ENCODE results near the gene TNRC6C. TPM values are rescaled to one million over a fixed set of nuclear protein-coding genes. Genes with fewer than 3 reads are reported as not detected.
A peak's percentile ranks its signal among the peaks of the same experiment; 100 is the strongest.

TNRC6C gene
- total and polyA plus RNA-seq, 12 donors = 2.2 to 31.4 (median 24.2) TPM

- intact Hi-C loops (cut with DNase I) = loop anchor here in 4 of 10 donors (5.0 kb wide), 2 partner anchors 37 to 42 kb away; partner anchors contain the start of gene TNRC6C (in 1 of the 4)
- ATAC-seq = no peak
- Histone ChIP-seq H3K4me1 (peaks cover 8 to 81% (median 46%) of the 10 kb centered on the region in 9 donors), H3K27ac (peak overlapping the region in 3 of 10 donors; percentile 9 to 13 (median 11)), H3K9me3 (no peaks in the 10 kb centered on the region), H3K27me3 (no peaks in the 10 kb centered on the region), H3K36me3 (peaks cover 0 to 8% (median 0%) of the 10 kb centered on the region in 9 donors), H3K4me3 (no peak overlapping the region)
- TF ChIP-seq CTCF (IDR thresholded peaks at IDR 0.05) = no peak
- DNase-seq = no peak
- 96% methylated on average over 7 of the region's 7 CpGs for WGBS, 2 donors
Measured at GRCh38 chr17:77999413-78000173, 41.1 kb downstream of the TNRC6C start.

GRCh38 chr17:78000341-78000740, 41.8 kb downstream of the TNRC6C start:
- H3K4me1 ChIP-seq = peaks cover 8 to 74% (median 46%) of the 10 kb centered on the region in 9 donors
- no peak for TF ChIP-seq CTCF (IDR thresholded peaks at IDR 0.05)

GRCh38 chr17:78001182-78001581, 42.7 kb downstream of the TNRC6C start:
- H3K4me1 ChIP-seq = peaks cover 4 to 66% (median 40%) of the 10 kb centered on the region in 9 donors
- peak in 1 of 8 donors; percentile 41 for ATAC-seq

More at GRCh38 chr17:78000341-78000740, 41.8 kb downstream of the TNRC6C start:
- ATAC-seq (peak in 4 of 8 donors; percentile 25 to 36 (median 32)), DNase-seq (no peak)
- no peak overlapping the region for H3K4me3 ChIP-seq
- H3K36me3 ChIP-seq = peaks cover 0 to 15% (median 0%) of the 10 kb centered on the region in 9 donors
- no peaks in the 10 kb centered on the region for H3K27me3 ChIP-seq
- WGBS, 2 donors = 67 to 79% methylated on average over 3 of the region's 3 CpGs
- H3K9me3 ChIP-seq = no peaks in the 10 kb centered on the region
- peak overlapping the region in 3 of 10 donors; percentile 9 to 13 (median 11) for H3K27ac ChIP-seq
- intact Hi-C loops (cut with DNase I) = no loop called here

GRCh38 chr17:78001612-78002011, 43.1 kb downstream of the TNRC6C start:
- Histone ChIP-seq H3K9me3 (no peaks in the 10 kb centered on the region), H3K4me1 (peaks cover 4 to 62% (median 36%) of the 10 kb centered on the region in 9 donors), H3K27me3 (no peaks in the 10 kb centered on the region), H3K27ac (peak overlapping the region in 2 of 10 donors; percentile 7 to 11), H3K36me3 (peaks cover 0 to 26% (median 0%) of the 10 kb centered on the region in 9 donors), H3K4me3 (no peak overlapping the region)
- 37 to 49% methylated on average over 3 of the region's 3 CpGs for WGBS, 2 donors
- DNase-seq (no peak), ATAC-seq (no peak)
- no peak for TF ChIP-seq CTCF (IDR thresholded peaks at IDR 0.05)
- intact Hi-C loops (cut with DNase I) = no loop called here

More at GRCh38 chr17:78001182-78001581, 42.7 kb downstream of the TNRC6C start:
- no peak for DNase-seq
- TF ChIP-seq CTCF (IDR thresholded peaks at IDR 0.05) = no peak
- H3K9me3 ChIP-seq = no peaks in the 10 kb centered on the region
- H3K36me3 ChIP-seq = peaks cover 0 to 23% (median 0%) of the 10 kb centered on the region in 9 donors
- no peaks in the 10 kb centered on the region for H3K27me3 ChIP-seq
- H3K4me3 ChIP-seq = no peak overlapping the region
- intact Hi-C loops (cut with DNase I) = no loop called here
- H3K27ac ChIP-seq = peak overlapping the region in 3 of 10 donors; percentile 7 to 34 (median 11)
- WGBS, 2 donors = 38 to 56% methylated on average over 3 of the region's 3 CpGs

Measured in heart right ventricle (tissue), 16 donors.